ENCODE data around the gene MYLK. TPM values are rescaled to one million over a fixed set of nuclear protein-coding genes. Genes with fewer than 3 reads are reported as not detected.

MYLK gene
- total RNA-seq, 1 donor from 2014 or later = 26.6 TPM

DNA sequence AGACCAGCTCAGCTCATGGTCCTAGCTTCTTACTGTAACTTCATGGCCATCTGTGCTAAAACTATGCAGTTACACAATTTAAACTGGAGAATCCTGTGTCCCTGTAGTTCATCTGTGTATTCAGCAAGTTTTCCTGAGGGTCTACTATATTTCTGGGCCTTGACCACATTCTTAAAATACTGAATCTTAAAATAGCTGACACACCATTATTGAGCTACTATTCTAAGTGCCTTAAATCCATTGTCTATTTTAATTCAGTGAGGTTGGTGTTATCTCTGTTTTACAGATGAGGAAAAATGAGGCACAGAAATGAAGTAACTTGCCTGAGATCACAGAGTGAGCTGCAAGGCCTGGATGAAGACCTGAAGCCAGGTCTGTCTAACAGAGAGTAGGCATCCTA is 22.0 kb downstream of the MYLK start:
- peaks cover 0 to 3% (median 0%) of the 10 kb centered on the region in 3 donors for H3K9me3 ChIP-seq (ENCODE audit: control insufficient read depth in 3 of 3, low read length in 3 of 3)
- no peak overlapping the region for H3K4me3 ChIP-seq (ENCODE audit: low read length in 3 of 3)
- no peaks in the 10 kb centered on the region for H3K27me3 ChIP-seq (ENCODE audit: control insufficient read depth in 3 of 3, insufficient read depth in 3 of 3, low read length in 3 of 3)
- no peak overlapping the region for H3K27ac ChIP-seq (ENCODE audit: low read depth, low read length)
- H3K4me1 ChIP-seq (ENCODE audit: control insufficient read depth in 3 of 3, insufficient read depth in 3 of 3, low read length in 3 of 3) = no peaks in the 10 kb centered on the region
- no peaks in the 10 kb centered on the region for H3K36me3 ChIP-seq (ENCODE audit: control insufficient read depth in 3 of 3, insufficient read depth in 3 of 3, low read length in 3 of 3)
- no peak overlapping the region for H3K9ac ChIP-seq (ENCODE audit: low read depth in 1 of 3, low read length in 3 of 3)

DNA sequence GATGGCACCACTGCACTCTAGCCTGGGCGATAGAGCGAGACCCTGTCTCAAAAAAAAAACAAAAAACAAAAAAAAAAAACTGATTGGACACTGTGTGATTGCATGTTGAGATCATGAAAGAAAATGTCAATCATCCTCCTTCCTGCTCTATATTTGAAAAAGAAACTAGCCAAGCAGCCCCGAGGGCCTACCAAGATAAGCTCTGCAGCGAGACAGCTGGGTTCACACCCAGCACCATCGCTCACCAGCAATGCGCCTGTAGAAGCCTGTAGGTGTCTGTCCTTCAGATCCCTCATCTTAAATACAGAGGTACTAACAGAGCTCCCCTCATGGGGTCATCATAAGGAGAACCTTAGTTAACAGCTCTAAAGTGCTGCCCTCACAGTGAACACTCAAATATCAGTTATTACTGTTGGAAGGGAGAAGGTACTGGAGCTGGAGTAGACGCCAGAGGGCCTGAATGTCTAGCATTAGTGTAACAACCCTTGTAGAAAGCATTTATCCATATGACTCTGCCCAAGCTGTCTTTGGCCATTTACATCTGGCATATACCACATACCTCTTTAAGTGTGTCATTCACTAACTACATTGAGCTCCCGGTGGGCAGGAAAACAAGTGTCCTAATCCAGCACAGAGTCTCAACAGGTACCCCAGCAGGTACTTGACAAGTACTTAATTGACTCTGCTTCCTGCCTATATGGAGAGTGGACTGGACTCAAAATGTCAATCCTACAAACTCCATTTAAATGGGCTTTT is 22.9 kb downstream of the MYLK start:
- Histone ChIP-seq H3K27ac (ENCODE audit: low read depth, low read length) (no peak overlapping the region), H3K9me3 (ENCODE audit: control insufficient read depth in 3 of 3, low read length in 3 of 3) (peaks cover 0 to 3% (median 0%) of the 10 kb centered on the region in 3 donors), H3K4me1 (ENCODE audit: control insufficient read depth in 3 of 3, insufficient read depth in 3 of 3, low read length in 3 of 3) (no peaks in the 10 kb centered on the region), H3K4me3 (ENCODE audit: low read length in 3 of 3) (no peak overlapping the region), H3K36me3 (ENCODE audit: control insufficient read depth in 3 of 3, insufficient read depth in 3 of 3, low read length in 3 of 3) (no peaks in the 10 kb centered on the region), H3K9ac (ENCODE audit: low read depth in 1 of 3, low read length in 3 of 3) (no peak overlapping the region), H3K27me3 (ENCODE audit: control insufficient read depth in 3 of 3, insufficient read depth in 3 of 3, low read length in 3 of 3) (no peaks in the 10 kb centered on the region)

- Histone ChIP-seq H3K4me1 (ENCODE audit: control insufficient read depth in 3 of 3, insufficient read depth in 3 of 3, low read length in 3 of 3) (no peaks in the 10 kb centered on the region), H3K27ac (ENCODE audit: low read depth, low read length) (no peak overlapping the region)
Measured at GRCh38 chr3:123859177-123859576, 25.0 kb downstream of the MYLK start.

DNA sequence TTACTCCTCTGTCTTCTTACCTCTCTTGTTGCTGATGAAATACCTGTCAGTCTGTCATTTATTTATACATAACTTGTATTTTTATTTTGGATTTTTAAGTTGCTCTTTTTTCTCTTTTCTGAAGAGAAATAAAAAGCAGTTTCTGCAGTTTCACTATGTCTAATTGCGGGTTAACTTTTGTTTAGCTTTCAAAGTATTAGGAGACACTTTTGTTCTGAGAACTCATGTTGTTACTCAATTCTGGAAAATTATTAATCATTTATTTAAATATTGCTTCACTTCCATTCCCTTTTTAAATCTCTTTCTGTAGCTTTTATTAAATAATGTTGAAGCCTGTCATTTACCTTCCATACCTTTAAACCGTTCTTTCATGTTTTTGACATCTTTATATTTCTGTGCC is 29.2 kb downstream of the MYLK start:
- Histone ChIP-seq H3K4me1 (ENCODE audit: control insufficient read depth in 3 of 3, insufficient read depth in 3 of 3, low read length in 3 of 3) (no peaks in the 10 kb centered on the region), H3K9me3 (ENCODE audit: control insufficient read depth in 3 of 3, low read length in 3 of 3) (no peaks in the 10 kb centered on the region), H3K27me3 (ENCODE audit: control insufficient read depth in 3 of 3, insufficient read depth in 3 of 3, low read length in 3 of 3) (no peaks in the 10 kb centered on the region), H3K27ac (ENCODE audit: low read depth, low read length) (no peak overlapping the region), H3K9ac (ENCODE audit: low read depth in 1 of 3, low read length in 3 of 3) (no peak overlapping the region), H3K36me3 (ENCODE audit: control insufficient read depth in 3 of 3, insufficient read depth in 3 of 3, low read length in 3 of 3) (no peaks in the 10 kb centered on the region), H3K4me3 (ENCODE audit: low read length in 3 of 3) (no peak overlapping the region)

More at GRCh38 chr3:123859177-123859576, 25.0 kb downstream of the MYLK start:
- H3K9me3 ChIP-seq (ENCODE audit: control insufficient read depth in 3 of 3, low read length in 3 of 3) = no peaks in the 10 kb centered on the region
- H3K4me3 ChIP-seq (ENCODE audit: low read length in 3 of 3) = no peak overlapping the region
- no peak overlapping the region for H3K9ac ChIP-seq (ENCODE audit: low read depth in 1 of 3, low read length in 3 of 3)
- no peaks in the 10 kb centered on the region for H3K36me3 ChIP-seq (ENCODE audit: control insufficient read depth in 3 of 3, insufficient read depth in 3 of 3, low read length in 3 of 3)
- no peaks in the 10 kb centered on the region for H3K27me3 ChIP-seq (ENCODE audit: control insufficient read depth in 3 of 3, insufficient read depth in 3 of 3, low read length in 3 of 3)

DNA sequence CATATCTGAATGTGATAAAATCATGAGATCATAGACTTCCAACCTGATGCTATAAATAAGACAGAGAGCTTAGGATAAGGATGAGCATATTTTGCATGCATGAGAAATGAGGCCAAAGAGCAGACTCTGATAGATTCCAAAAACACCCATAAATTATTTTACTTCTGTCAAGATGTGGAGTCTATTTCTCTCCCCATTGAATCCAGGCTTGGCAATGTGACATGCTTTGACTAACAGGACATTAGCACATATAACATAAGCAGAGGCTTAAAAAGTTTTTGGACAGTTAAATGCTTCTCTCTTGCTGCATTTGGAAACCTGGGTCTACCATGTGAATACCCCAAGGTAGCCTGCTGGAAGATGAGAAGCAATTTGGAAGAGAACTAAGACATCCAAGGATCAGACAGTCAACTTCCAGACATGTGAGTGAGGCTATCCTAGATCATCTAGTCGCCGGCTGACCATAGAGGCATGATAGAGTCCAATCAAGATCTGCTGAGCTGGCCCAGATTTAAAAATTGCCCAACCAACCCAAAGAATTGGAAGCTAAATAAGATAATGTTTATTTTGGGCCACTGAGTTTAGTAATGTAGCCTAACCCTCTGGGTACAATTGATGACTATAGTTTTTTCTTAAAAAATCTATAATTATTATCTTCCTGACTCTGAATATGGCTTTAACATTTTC is 30.3 kb downstream of the MYLK start:
- Histone ChIP-seq H3K9ac (ENCODE audit: low read depth in 1 of 3, low read length in 3 of 3) (no peak overlapping the region), H3K9me3 (ENCODE audit: control insufficient read depth in 3 of 3, low read length in 3 of 3) (peaks cover 0 to 1% (median 0%) of the 10 kb centered on the region in 3 donors), H3K4me1 (ENCODE audit: control insufficient read depth in 3 of 3, insufficient read depth in 3 of 3, low read length in 3 of 3) (no peaks in the 10 kb centered on the region), H3K27me3 (ENCODE audit: control insufficient read depth in 3 of 3, insufficient read depth in 3 of 3, low read length in 3 of 3) (no peaks in the 10 kb centered on the region), H3K4me3 (ENCODE audit: low read length in 3 of 3) (no peak overlapping the region), H3K36me3 (ENCODE audit: control insufficient read depth in 3 of 3, insufficient read depth in 3 of 3, low read length in 3 of 3) (no peaks in the 10 kb centered on the region), H3K27ac (ENCODE audit: low read depth, low read length) (no peak overlapping the region)

DNA sequence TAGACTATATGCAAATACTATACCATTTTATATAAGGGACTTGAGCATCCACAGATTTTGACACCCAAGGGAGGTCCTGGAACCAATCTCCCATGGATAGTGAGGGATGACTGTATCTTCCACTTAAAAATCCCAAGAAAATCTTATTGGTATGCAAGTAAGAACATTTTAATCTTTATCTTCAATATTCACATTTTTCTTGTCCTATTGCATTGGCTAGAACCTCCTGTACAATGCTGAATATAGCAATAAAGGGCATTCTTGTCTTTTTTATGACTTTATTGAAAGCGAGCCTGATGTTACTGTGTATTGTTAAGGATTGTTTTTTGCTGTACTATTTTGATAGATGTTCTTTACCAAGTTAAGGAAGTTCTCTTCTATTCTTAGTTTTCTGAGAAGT is 36.9 kb downstream of the MYLK start:
- Histone ChIP-seq H3K36me3 (ENCODE audit: control insufficient read depth in 3 of 3, insufficient read depth in 3 of 3, low read length in 3 of 3) (no peaks in the 10 kb centered on the region), H3K27ac (ENCODE audit: low read depth, low read length) (no peak overlapping the region), H3K27me3 (ENCODE audit: control insufficient read depth in 3 of 3, insufficient read depth in 3 of 3, low read length in 3 of 3) (no peaks in the 10 kb centered on the region), H3K4me3 (ENCODE audit: low read length in 3 of 3) (no peak overlapping the region), H3K9me3 (ENCODE audit: control insufficient read depth in 3 of 3, low read length in 3 of 3) (peaks cover 5 to 11% (median 9%) of the 10 kb centered on the region in 3 donors), H3K4me1 (ENCODE audit: control insufficient read depth in 3 of 3, insufficient read depth in 3 of 3, low read length in 3 of 3) (no peaks in the 10 kb centered on the region), H3K9ac (ENCODE audit: low read depth in 1 of 3, low read length in 3 of 3) (no peak overlapping the region)

- H3K36me3 ChIP-seq (ENCODE audit: control insufficient read depth in 3 of 3, insufficient read depth in 3 of 3, low read length in 3 of 3) = no peaks in the 10 kb centered on the region
- peaks cover 4 to 12% (median 9%) of the 10 kb centered on the region in 3 donors for H3K9me3 ChIP-seq (ENCODE audit: control insufficient read depth in 3 of 3, low read length in 3 of 3)
- H3K27me3 ChIP-seq (ENCODE audit: control insufficient read depth in 3 of 3, insufficient read depth in 3 of 3, low read length in 3 of 3) = no peaks in the 10 kb centered on the region
- H3K27ac ChIP-seq (ENCODE audit: low read depth, low read length) = no peak overlapping the region
- H3K4me3 ChIP-seq (ENCODE audit: low read length in 3 of 3) = no peak overlapping the region
- no peak overlapping the region for H3K9ac ChIP-seq (ENCODE audit: low read depth in 1 of 3, low read length in 3 of 3)
- no peaks in the 10 kb centered on the region for H3K4me1 ChIP-seq (ENCODE audit: control insufficient read depth in 3 of 3, insufficient read depth in 3 of 3, low read length in 3 of 3)
Measured at GRCh38 chr3:123843668-123844067, 40.5 kb downstream of the MYLK start.

- H3K9ac ChIP-seq (ENCODE audit: low read depth in 1 of 3, low read length in 3 of 3) = no peak overlapping the region
- no peak overlapping the region for H3K27ac ChIP-seq (ENCODE audit: low read depth, low read length)
- peak overlapping the region in 1 of 3 donors; percentile 15 for H3K4me3 ChIP-seq (ENCODE audit: low read length in 3 of 3)
- no peaks in the 10 kb centered on the region for H3K36me3 ChIP-seq (ENCODE audit: control insufficient read depth in 3 of 3, insufficient read depth in 3 of 3, low read length in 3 of 3)
- H3K4me1 ChIP-seq (ENCODE audit: control insufficient read depth in 3 of 3, insufficient read depth in 3 of 3, low read length in 3 of 3) = no peaks in the 10 kb centered on the region
- peaks cover 0 to 9% (median 6%) of the 10 kb centered on the region in 3 donors for H3K9me3 ChIP-seq (ENCODE audit: control insufficient read depth in 3 of 3, low read length in 3 of 3)
- H3K27me3 ChIP-seq (ENCODE audit: control insufficient read depth in 3 of 3, insufficient read depth in 3 of 3, low read length in 3 of 3) = no peaks in the 10 kb centered on the region
Measured at GRCh38 chr3:123842711-123843110, 41.4 kb downstream of the MYLK start.

- H3K9ac ChIP-seq (ENCODE audit: low read depth in 1 of 3, low read length in 3 of 3) = no peak overlapping the region
- H3K36me3 ChIP-seq (ENCODE audit: control insufficient read depth in 3 of 3, insufficient read depth in 3 of 3, low read length in 3 of 3) = no peaks in the 10 kb centered on the region
- no peaks in the 10 kb centered on the region for H3K4me1 ChIP-seq (ENCODE audit: control insufficient read depth in 3 of 3, insufficient read depth in 3 of 3, low read length in 3 of 3)
- H3K4me3 ChIP-seq (ENCODE audit: low read length in 3 of 3) = no peak overlapping the region
- H3K27ac ChIP-seq (ENCODE audit: low read depth, low read length) = no peak overlapping the region
- H3K27me3 ChIP-seq (ENCODE audit: control insufficient read depth in 3 of 3, insufficient read depth in 3 of 3, low read length in 3 of 3) = no peaks in the 10 kb centered on the region
- peaks cover 0 to 6% (median 4%) of the 10 kb centered on the region in 3 donors for H3K9me3 ChIP-seq (ENCODE audit: control insufficient read depth in 3 of 3, low read length in 3 of 3)
Measured at GRCh38 chr3:123841476-123842238, 42.5 kb downstream of the MYLK start.

DNA sequence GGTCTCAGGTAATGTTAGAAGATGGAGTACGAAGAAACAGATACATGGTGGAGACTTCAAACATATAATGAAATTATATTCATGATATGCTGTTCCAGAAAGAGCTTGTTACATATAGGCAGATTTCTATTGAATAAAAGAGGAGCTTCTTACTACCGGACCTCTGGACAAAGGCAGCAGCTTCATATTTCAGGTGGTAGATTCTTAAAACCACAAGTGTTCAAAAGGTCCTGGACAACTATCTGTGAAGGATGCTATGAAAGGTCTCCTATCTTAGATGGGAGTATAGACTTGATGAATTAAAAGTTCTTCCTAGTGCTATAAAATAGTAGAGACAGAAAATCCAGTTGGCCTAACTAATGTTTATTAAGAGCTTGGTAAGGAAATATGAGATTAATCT is 43.2 kb downstream of the MYLK start:
- Histone ChIP-seq H3K4me1 (ENCODE audit: control insufficient read depth in 3 of 3, insufficient read depth in 3 of 3, low read length in 3 of 3) (no peaks in the 10 kb centered on the region), H3K27ac (ENCODE audit: low read depth, low read length) (no peak overlapping the region), H3K9ac (ENCODE audit: low read depth in 1 of 3, low read length in 3 of 3) (no peak overlapping the region), H3K36me3 (ENCODE audit: control insufficient read depth in 3 of 3, insufficient read depth in 3 of 3, low read length in 3 of 3) (no peaks in the 10 kb centered on the region), H3K9me3 (ENCODE audit: control insufficient read depth in 3 of 3, low read length in 3 of 3) (peaks cover 0 to 6% (median 4%) of the 10 kb centered on the region in 3 donors), H3K4me3 (ENCODE audit: low read length in 3 of 3) (no peak overlapping the region), H3K27me3 (ENCODE audit: control insufficient read depth in 3 of 3, insufficient read depth in 3 of 3, low read length in 3 of 3) (no peaks in the 10 kb centered on the region)

All from skeletal muscle tissue (tissue), 4 donors.